HepG2 (cell line): ENCODE results near the gene LENEP.

Experiments used
- ASH2L ChIP-seq: fragments of 300-600, 200-600 bp; sonication (generic); IDR thresholded peaks from 2 replicates; pipeline ENCODE4 v1.7.0; 2017; ENCODE audit warnings: low read depth, mild to moderate bottlenecking, moderate library complexity, mixed read lengths, low read length; ENCODE audit not compliant: insufficient read length
- HIC2 ChIP-seq: sonication (generic); formaldehyde crosslinking; IDR thresholded peaks from 2 replicates; pipeline ENCODE4 v1.9.0; 2022; ENCODE audit warnings: low read depth, missing genetic modification reagents
- KDM5B ChIP-seq: sonication (generic); formaldehyde crosslinking; IDR thresholded peaks from 2 replicates; pipeline ENCODE4 v1.4.0; 2020; ENCODE audit warnings: missing genetic modification reagents, mild to moderate bottlenecking, borderline replicate concordance
- MATR3 ChIP-seq: sonication (generic); formaldehyde crosslinking; IDR thresholded peaks from 2 replicates; pipeline ENCODE4 v1.4.0; 2020; ENCODE audit warnings: missing genetic modification reagents
- PHF8 ChIP-seq: sonication (generic); formaldehyde crosslinking; IDR thresholded peaks from 2 replicates; pipeline ENCODE4 v1.5.0; 2020; ENCODE audit warnings: missing genetic modification reagents
- RFX5 ChIP-seq: IDR thresholded peaks from 2 replicates; pipeline ENCODE4 v1.6.1; 2011; ENCODE audit warnings: low read depth, low read length, improper control_type of control experiment
- SMC3 ChIP-seq: IDR thresholded peaks from 2 replicates; pipeline ENCODE4 v1.6.1; 2011; ENCODE audit warnings: low read length, improper control_type of control experiment
- ZBTB1 ChIP-seq: sonication (generic); formaldehyde crosslinking; IDR thresholded peaks from 2 replicates; pipeline ENCODE4 v1.4.0; 2020; ENCODE audit warnings: missing genetic modification reagents, borderline replicate concordance
- ZNF124 ChIP-seq: sonication (generic); formaldehyde crosslinking; IDR thresholded peaks from 2 replicates; pipeline ENCODE4 v1.4.0; 2020; ENCODE audit warnings: missing genetic modification reagents
- ZNF160 ChIP-seq: sonication (generic); formaldehyde crosslinking; IDR thresholded peaks from 2 replicates; pipeline ENCODE4 v1.8.0; 2022; ENCODE audit warnings: mild to moderate bottlenecking, inconsistent platforms, missing genetic modification reagents
- ZNF33A ChIP-seq: sonication (generic); formaldehyde crosslinking; IDR thresholded peaks from 2 replicates; pipeline ENCODE4 v1.5.1; 2020; ENCODE audit warnings: missing genetic modification reagents, mild to moderate bottlenecking, moderate library complexity, borderline replicate concordance
- ZNF816 ChIP-seq: sonication (generic); formaldehyde crosslinking; IDR thresholded peaks from 2 replicates; pipeline ENCODE4 v1.8.0; 2022; ENCODE audit warnings: missing genetic modification reagents, mild to moderate bottlenecking, borderline replicate concordance

GRCh38 chr1:154958681-154959425 lies 34.5 kb upstream of the LENEP start:
- TF ChIP-seq SMC3, result no peak
- TF ChIP-seq MATR3, result no peak
- no peak for TF ChIP-seq ZNF124 (CRISPR knock-in tag)
- no peak for TF ChIP-seq ZNF816 (CRISPR knock-in tag)
- no peak for TF ChIP-seq HIC2 (CRISPR knock-in tag)
- TF ChIP-seq ZNF33A, result no peak
- TF ChIP-seq PHF8 (CRISPR knock-in tag), result no peak
- TF ChIP-seq KDM5B, result no peak
- TF ChIP-seq ZNF160 (CRISPR knock-in tag), result no peak
- TF ChIP-seq ZBTB1 (CRISPR knock-in tag), result no peak
- no peak for TF ChIP-seq ASH2L
- TF ChIP-seq RFX5, result no peak
